ENCODE data around the gene C16orf74. TPM values are rescaled to one million over a fixed set of nuclear protein-coding genes. Genes with fewer than 3 reads are reported as not detected.

Gene C16orf74
- total RNA-seq, 6 experiments from 2014 or later = 13.4 to 18.6 (median 15.7) TPM

- Mint-ChIP-seq H3K27me3 (ENCODE audit: insufficient read depth) (no peaks in the 10 kb centered on the region; the same call in 1 of the 2 replicates), H3K27ac (no peak overlapping the region)
- no peak for DNase-seq
Measured at GRCh38 chr16:85754413-85754812, 3.5 kb upstream of the C16orf74 start.

DNA sequence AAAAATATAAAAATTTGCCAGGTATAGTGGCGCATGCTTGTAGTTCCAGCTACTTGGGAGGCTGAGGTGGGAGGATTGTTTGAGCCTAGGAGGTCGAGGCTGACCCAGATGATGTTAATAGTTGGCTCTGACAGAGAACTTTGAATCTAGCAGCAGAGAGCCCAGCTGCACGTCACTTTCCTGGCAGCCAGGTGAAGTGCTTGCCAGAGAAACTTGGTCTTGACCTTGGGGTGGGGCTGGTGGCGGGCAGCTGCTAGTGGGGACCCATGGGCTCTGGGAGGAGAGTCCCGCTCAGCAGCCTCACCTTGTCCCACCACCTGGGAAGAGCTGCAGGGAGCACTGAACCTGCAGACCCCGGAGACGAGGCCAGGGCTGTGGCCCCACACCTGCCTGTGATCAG is 3.1 kb upstream of the C16orf74 start:
- no peak for TF ChIP-seq CTCF (IDR thresholded peaks at IDR 0.05)
- H3K27me3 Mint-ChIP-seq (ENCODE audit: insufficient read depth) = no peaks in the 10 kb centered on the region; the same call in 1 of the 2 replicates
- H3K9me3 Mint-ChIP-seq = no peaks in the 10 kb centered on the region
- H3K36me3 Mint-ChIP-seq (ENCODE audit: low read depth) = no peaks in the 10 kb centered on the region
- no peak overlapping the region for H3K27ac Mint-ChIP-seq
- no peak overlapping the region for H3K4me3 Mint-ChIP-seq
- peaks cover 54% of the 10 kb centered on the region for H3K4me1 Mint-ChIP-seq (ENCODE audit: low read depth)
- no peak for DNase-seq

More at GRCh38 chr16:85754413-85754812, 3.5 kb upstream of the C16orf74 start:
- H3K4me3 Mint-ChIP-seq = no peak overlapping the region
- no peak for TF ChIP-seq CTCF (IDR thresholded peaks at IDR 0.05)
- no peaks in the 10 kb centered on the region for H3K36me3 Mint-ChIP-seq (ENCODE audit: low read depth)
- peaks cover 53% of the 10 kb centered on the region for H3K4me1 Mint-ChIP-seq (ENCODE audit: low read depth)
- no peaks in the 10 kb centered on the region for H3K9me3 Mint-ChIP-seq

DNA sequence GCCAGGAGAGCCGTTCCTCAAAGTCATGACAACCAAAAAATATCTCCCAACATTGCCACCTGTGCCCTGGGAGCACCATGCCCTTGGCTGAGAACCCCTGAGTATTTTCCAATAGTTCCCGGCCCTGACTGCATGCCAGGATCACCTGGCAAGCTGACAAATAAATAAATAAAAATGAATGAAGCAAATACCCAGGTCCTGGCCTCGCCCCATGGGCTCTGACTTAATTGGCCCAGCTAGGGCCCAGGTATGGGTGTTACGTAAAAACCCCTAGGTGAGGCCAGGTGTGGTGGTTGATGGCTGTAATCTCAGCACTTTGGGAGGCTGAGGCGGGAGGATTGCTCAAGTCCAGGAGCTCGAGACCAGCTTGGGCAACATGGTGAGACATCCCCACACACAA is 2.7 kb upstream of the C16orf74 start:
- TF ChIP-seq CTCF (IDR thresholded peaks at IDR 0.05) = no peak
- Mint-ChIP-seq H3K4me3 (no peak overlapping the region), H3K4me1 (ENCODE audit: low read depth) (peaks cover 54% of the 10 kb centered on the region), H3K27ac (no peak overlapping the region), H3K9me3 (no peaks in the 10 kb centered on the region), H3K36me3 (ENCODE audit: low read depth) (no peaks in the 10 kb centered on the region), H3K27me3 (ENCODE audit: insufficient read depth) (no peaks in the 10 kb centered on the region; the same call in 1 of the 2 replicates)
- DNase-seq = no peak

GRCh38 chr16:85752511-85753420 is 1.9 kb upstream of the C16orf74 start:
- Mint-ChIP-seq H3K4me3 (peak overlapping the region; percentile 37; the same call in 1 of the 2 replicates), H3K27me3 (ENCODE audit: insufficient read depth) (no peaks in the 10 kb centered on the region; the same call in 1 of the 2 replicates), H3K9me3 (no peaks in the 10 kb centered on the region), H3K27ac (peak overlapping the region; percentile 50; the same call in 1 of the 2 replicates), H3K4me1 (ENCODE audit: low read depth) (peaks cover 49% of the 10 kb centered on the region), H3K36me3 (ENCODE audit: low read depth) (no peaks in the 10 kb centered on the region)
- no peak; the same call in 1 of the 2 replicates for TF ChIP-seq CTCF (IDR thresholded peaks at IDR 0.05)
- no peak for DNase-seq

- Mint-ChIP-seq H3K4me1 (ENCODE audit: low read depth) (peaks cover 46% of the 10 kb centered on the region), H3K9me3 (no peaks in the 10 kb centered on the region), H3K4me3 (peak overlapping the region; percentile 71), H3K36me3 (ENCODE audit: low read depth) (no peaks in the 10 kb centered on the region), H3K27me3 (ENCODE audit: insufficient read depth) (no peaks in the 10 kb centered on the region; the same call in 1 of the 2 replicates), H3K27ac (peak overlapping the region; percentile 50)
- no peak for TF ChIP-seq CTCF (IDR thresholded peaks at IDR 0.05)
- DNase-seq = peak; percentile 18
Measured at GRCh38 chr16:85751698-85752501, 1.0 kb upstream of the C16orf74 start.

Measured in HFFc6 (cell line).